Liver (tissue), 3 donors: Measurements from ENCODE around the gene ACACA.

Source experiments
- CTCF ChIP-seq: fragments of 150-350 bp; IDR thresholded peaks from 2 replicates; pipeline ENCODE4 v1.5.1; 2017; ENCODE audit warnings: improper control_type of control experiment, low read depth, low read length; ENCODE audit not compliant: missing input control
- EGR1 ChIP-seq, 2 donors: IDR thresholded peaks; 2 replicates each; pipeline ENCODE4 v1.6.1; 2016 to 2018; ENCODE audit warnings: antibody characterized with exemption in 2 of 2, low read depth in 2 of 2
- GABPA ChIP-seq, 2 donors: IDR thresholded peaks in 1 of 2; conservative IDR thresholded peaks in 1 of 2; 2 replicates each; pipeline ENCODE4 v1.6.1; 2016; ENCODE audit warnings: antibody characterized with exemption in 2 of 2, mild to moderate bottlenecking in 1 of 2, moderate library complexity in 1 of 2
- RXRA ChIP-seq, 2 donors: IDR thresholded peaks; 2 replicates each; pipeline ENCODE4 v1.6.1; 2017 to 2018; ENCODE audit warnings: antibody characterized with exemption in 2 of 2, mild to moderate bottlenecking in 1 of 2
- TAF1 ChIP-seq: conservative IDR thresholded peaks from 2 replicates; pipeline ENCODE4 v1.6.1; 2016; ENCODE audit warnings: antibody characterized with exemption, mild to moderate bottlenecking
- YY1 ChIP-seq: IDR thresholded peaks from 2 replicates; pipeline ENCODE4 v1.6.1; 2016; ENCODE audit warnings: antibody characterized with exemption, mild to moderate bottlenecking
- donor health status: healthy.
- donor health status: healthy.

- TF ChIP-seq CTCF (no peak), YY1 (no peak), RXRA (IDR thresholded peaks at IDR 0.05) (no peak), TAF1 (no peak), EGR1 (IDR thresholded peaks at IDR 0.05; ENCODE audit: low read depth in 2 of 2) (no peak), GABPA (IDR thresholded peaks at IDR 0.05 in 1 of 2, conservative IDR thresholded peaks at IDR 0.05 in 1 of 2) (no peak)
Observed at GRCh38 chr17:37060928-37061327, 345.7 kb downstream of the ACACA start.
